Heart right ventricle (tissue), 16 donors: ENCODE measurements around the gene SPEN. TPM values are rescaled to one million over a fixed set of nuclear protein-coding genes. Genes with fewer than 3 reads are reported as not detected.

Experiments used
- ATAC-seq, 8 donors: fragments of 200-7000 bp; cut with Tn5 transposase; one replicate each; pipeline ENCODE4 v1.9.1; 2020; ENCODE audit warnings: mild to moderate bottlenecking in 8 of 8, moderate library complexity in 8 of 8, moderate number of reproducible peaks in 1 of 8
- DNase-seq, 2 donors: peaks; one replicate each; pipeline ENCODE4 v3.0.0-alpha.2; 2020
- H3K27ac ChIP-seq, 10 donors: fragments of 200-600 bp; sonication (generic) in 2 of 10; one replicate each; pipeline versions ENCODE4 v1.5.0 to v1.8.0; 2020 to 2022; ENCODE audit warnings: mild to moderate bottlenecking in 3 of 10
- H3K27me3 ChIP-seq, 7 donors: fragments of 200-600 bp; one replicate each; pipeline ENCODE4 v1.8.0; 2021 to 2022; ENCODE audit warnings: mild to moderate bottlenecking in 2 of 7
- H3K36me3 ChIP-seq, 9 donors: fragments of 200-600 bp; sonication (generic) in 1 of 9; one replicate each; pipeline versions ENCODE4 v1.5.0 to v1.8.0; 2020 to 2022; ENCODE audit warnings: mild to moderate bottlenecking in 2 of 9
- H3K4me1 ChIP-seq, 9 donors: fragments of 200-600 bp; sonication (generic) in 1 of 9; one replicate each; pipeline versions ENCODE4 v1.5.0 to v1.8.0; 2020 to 2022; ENCODE audit warnings: mild to moderate bottlenecking in 4 of 9
- H3K4me3 ChIP-seq, 10 donors: fragments of 200-600 bp; sonication (generic) in 2 of 10; one replicate each; pipeline versions ENCODE4 v1.5.0 to v1.8.0; 2020 to 2022; ENCODE audit warnings: mild to moderate bottlenecking in 7 of 10, moderate library complexity in 2 of 10
- H3K9me3 ChIP-seq, 11 donors: fragments of 200-600 bp in 10 of 11; sonication (generic) in 2 of 11; one replicate each; pipeline versions ENCODE4 v1.5.0 to v1.8.0; 2013 to 2022; ENCODE audit warnings: mild to moderate bottlenecking in 2 of 11, control low read depth in 1 of 11, moderate library complexity in 1 of 11
- CTCF ChIP-seq, 9 donors: fragments of 200-600 bp; sonication (generic) in 2 of 9; IDR thresholded peaks; one replicate each; pipeline versions ENCODE4 v1.5.0 to v1.8.0; 2021 to 2022; ENCODE audit warnings: antibody characterized with exemption in 9 of 9, mild to moderate bottlenecking in 5 of 9, moderate library complexity in 1 of 9
- WGBS, 2 donors: extraction: QIAGEN DNeasy Blood & Tissue Kit; methylation state at CpG; one replicate each; pipeline ENCODE4 v1.1.7; 2013; ENCODE audit warnings: inconsistent platforms in 1 of 2; 5-methylcytosine and 5-hydroxymethylcytosine counted together
- intact Hi-C, 10 donors: fragments of 100-400 bp; cut with DNase I; formaldehyde crosslinking; loops; one replicate each; pipeline versions ENCODE4 v1.11.1 to v1.14.2; 2022
- polyA plus RNA-seq, 2 donors: library from polyadenylated mRNA; stranded (reverse); fragments of 200-250 nt; gene quantifications; one replicate each; pipeline ENCODE4 v1.2.3, GENCODE V29; 2013
- total RNA-seq, 10 donors: library from RNA; stranded (reverse); fragmentation: NEBNext Ultra II Directional in 3 of 10; extraction: Animal tissue kit (Norgen Biotek cat#: 25700) in 3 of 10; gene quantifications; one replicate each; pipeline versions ENCODE4 v1.2.1 to v1.2.4, GENCODE V29; 2021 to 2023
- donor health status: Arrhythmogenic right ventricular cardiomyopathy.
- donor health status: ischemic (EF 13 %, LVEDD 7.1; RV severe dilation, severe dysfunction).
- donor health status: healthy with polysubstance abuse.
- donor health status: DM: no; HTN: yes; CAD: no.
- donor health status: DM: no; HTN: no; CAD: no.
- donor health status: ischemic (EF 25% LVEDD 6.9; RV normal size, moderate dysfunction).
- donor health status: ischemic (EF 25% LVEDD 5.7; RV mildly dilated, moderate dysfunction).
- donor health status: healthy.
- donor health status: DM: yes; HTN: yes; CAD: no.
- donor health status: Ischemic cardiomyopathy.
- donor health status: ischemic (EF 35%, LVEDD 5.7; RV mildly dilated, moderate dysfunction).
- donor health status: nonischemic (EF 11% LVEDD 7.7; RV severe dilation, severe dysfunction).
- donor health status: DM: yes; HTN: yes; CAD: no.
- donor health status: PGD.
- donor health status: ischemic (EF 29% LVEDD 5.4; RV normal size, mild dysfunction).
- donor health status: nonischemic (EF 23%, LVEDD 6.1; RV moderate dilation, normal function).

SPEN gene
- total and polyA plus RNA-seq, 12 donors: 11.2 to 34.4 (median 27.1) TPM

- intact Hi-C loops: loop anchor here in 6 of 10 donors (5.0 kb wide), 3 partner anchors 172 to 187 kb away; no protein-coding TSS in a partner anchor
- no peak for DNase-seq
- WGBS, 2 donors: 51 to 54% methylated on average over 9 of the region's 9 CpGs
Measured at GRCh38 chr1:15989776-15990175, 142.3 kb downstream of the SPEN start.

More at GRCh38 chr1:15989776-15990175, 142.3 kb downstream of the SPEN start:
- Histone ChIP-seq H3K9me3 (no peaks in the 10 kb centered on the region), H3K27ac (no peak overlapping the region), H3K36me3 (no peaks in the 10 kb centered on the region), H3K27me3 (no peaks in the 10 kb centered on the region), H3K4me3 (no peak overlapping the region), H3K4me1 (peaks cover 0 to 5% (median 0%) of the 10 kb centered on the region in 9 donors)
- ATAC-seq: peak in 1 of 8 donors; percentile 18
- no peak for TF ChIP-seq CTCF (IDR thresholded peaks at IDR 0.05)

Other genes with a start within 250 kb of the SPEN start
- gene DDI2, start 230.2 kb upstream of the SPEN start, total RNA-seq: 10 to 100 TPM; 17.7 to 29.6 (median 24.7) TPM
- gene DDI2, start 230.2 kb upstream of the SPEN start, polyA plus RNA-seq: 10 to 100 TPM in 1 of 2 donors, 1 to 10 TPM in 1; 2.1 to 10.8 TPM
- gene PLEKHM2, start 163.4 kb upstream of the SPEN start, total RNA-seq: 100 to 1,000 TPM in 1 of 10 donors, 10 to 100 TPM in 9; 69.0 to 106 (median 81.0) TPM
- 10 to 100 TPM; 63.7 to 72.9 TPM for gene PLEKHM2, start 163.4 kb upstream of the SPEN start, polyA plus RNA-seq
- 10 to 100 TPM in 6 of 10 donors, 1 to 10 TPM in 4; 6.0 to 44.9 (median 13.6) TPM for gene SLC25A34, start 111.4 kb upstream of the SPEN start, total RNA-seq
- gene SLC25A34, start 111.4 kb upstream of the SPEN start, polyA plus RNA-seq: 10 to 100 TPM in 1 of 2 donors, 1 to 10 TPM in 1; 1.1 to 36.1 TPM
- not detected for gene TMEM82, start 105.2 kb upstream of the SPEN start, total RNA-seq
- gene TMEM82, start 105.2 kb upstream of the SPEN start, polyA plus RNA-seq: not detected
- 100 to 1,000 TPM in 2 of 10 donors, 10 to 100 TPM in 8; 43.4 to 115 (median 59.9) TPM for gene FBLIM1, start 88.9 kb upstream of the SPEN start, total RNA-seq
- gene FBLIM1, start 88.9 kb upstream of the SPEN start, polyA plus RNA-seq: 10 to 100 TPM; 27.0 to 52.9 TPM
- gene UQCRHL, start 40.1 kb upstream of the SPEN start, total RNA-seq: 1 to 10 TPM; 2.1 to 6.3 (median 3.2) TPM
- 1 to 10 TPM; 4.5 to 8.6 TPM for gene UQCRHL, start 40.1 kb upstream of the SPEN start, polyA plus RNA-seq
- gene ZBTB17, start 128.4 kb downstream of the SPEN start, total RNA-seq: 10 to 100 TPM; 16.4 to 25.0 (median 20.4) TPM
- gene ZBTB17, start 128.4 kb downstream of the SPEN start, polyA plus RNA-seq: 10 to 100 TPM; 27.3 to 54.9 TPM
- gene SRARP, start 156.5 kb downstream of the SPEN start, total RNA-seq: under 1 TPM in 5 of 10 donors, not detected in 5; 0.15 to 0.79 (median 0.28) TPM
- under 1 TPM; 0.35 to 0.95 TPM for gene SRARP, start 156.5 kb downstream of the SPEN start, polyA plus RNA-seq
- gene HSPB7, start 170.3 kb downstream of the SPEN start, total RNA-seq: 1,000 to 10,000 TPM; 4,333 to 6,303 (median 4,923) TPM
- 1,000 to 10,000 TPM; 5,521 to 6,425 TPM for gene HSPB7, start 170.3 kb downstream of the SPEN start, polyA plus RNA-seq
- gene CLCNKA, start 174.3 kb downstream of the SPEN start, total RNA-seq: 1 to 10 TPM in 1 of 10 donors, under 1 TPM in 8, not detected in 1; 0.19 to 1.0 (median 0.33) TPM
- gene CLCNKA, start 174.3 kb downstream of the SPEN start, polyA plus RNA-seq: under 1 TPM; 0.52 to 0.73 TPM
- gene CLCNKB, start 196.1 kb downstream of the SPEN start, total RNA-seq: 1 to 10 TPM; 1.2 to 3.4 (median 2.0) TPM
- 1 to 10 TPM in 1 of 2 donors, under 1 TPM in 1; 0.57 to 2.1 TPM for gene CLCNKB, start 196.1 kb downstream of the SPEN start, polyA plus RNA-seq
- 10 to 100 TPM in 1 of 10 donors, 1 to 10 TPM in 8, under 1 TPM in 1; 0.72 to 11.8 (median 2.4) TPM for gene FAM131C, start 225.9 kb downstream of the SPEN start, total RNA-seq
- 1 to 10 TPM in 1 of 2 donors, under 1 TPM in 1; 0.86 to 6.4 TPM for gene FAM131C, start 225.9 kb downstream of the SPEN start, polyA plus RNA-seq